ENCODE measurements around the gene ARHGAP10.

Gene ARHGAP10

GRCh38 chr4:148109216-148109615 lies 377.3 kb downstream of the ARHGAP10 start:
- no peak for DNase-seq

GRCh38 chr4:148110169-148110568 lies 378.3 kb downstream of the ARHGAP10 start:
- no peak for DNase-seq

- no peak for DNase-seq
Observed at GRCh38 chr4:148112231-148112982, 380.5 kb downstream of the ARHGAP10 start.

GRCh38 chr4:148114436-148114835 lies 382.5 kb downstream of the ARHGAP10 start:
- no peak for DNase-seq

- no peak for DNase-seq
Observed at GRCh38 chr4:148116264-148116663, 384.4 kb downstream of the ARHGAP10 start.

- no peak for DNase-seq
Observed at GRCh38 chr4:148116969-148117368, 385.1 kb downstream of the ARHGAP10 start.

GRCh38 chr4:148118179-148118578 lies 386.3 kb downstream of the ARHGAP10 start:
- DNase-seq = no peak

- DNase-seq = no peak
Observed at GRCh38 chr4:148118633-148119032, 386.7 kb downstream of the ARHGAP10 start.

GRCh38 chr4:148120216-148120615 lies 388.3 kb downstream of the ARHGAP10 start:
- no peak for DNase-seq
